ENCODE measurements around the gene RAB6A. TPM values are rescaled to one million over a fixed set of nuclear protein-coding genes. Genes with fewer than 3 reads are reported as not detected.
"Not testable (repeated sequence)": the region's sequence is repeated elsewhere in the genome, so short reads cannot be mapped to it uniquely, and the experiment has no call there.

Gene RAB6A
- total and polyA plus RNA-seq, 3 experiments from 2014 or later, result 66.9 to 125 (median 69.9) TPM

DNA sequence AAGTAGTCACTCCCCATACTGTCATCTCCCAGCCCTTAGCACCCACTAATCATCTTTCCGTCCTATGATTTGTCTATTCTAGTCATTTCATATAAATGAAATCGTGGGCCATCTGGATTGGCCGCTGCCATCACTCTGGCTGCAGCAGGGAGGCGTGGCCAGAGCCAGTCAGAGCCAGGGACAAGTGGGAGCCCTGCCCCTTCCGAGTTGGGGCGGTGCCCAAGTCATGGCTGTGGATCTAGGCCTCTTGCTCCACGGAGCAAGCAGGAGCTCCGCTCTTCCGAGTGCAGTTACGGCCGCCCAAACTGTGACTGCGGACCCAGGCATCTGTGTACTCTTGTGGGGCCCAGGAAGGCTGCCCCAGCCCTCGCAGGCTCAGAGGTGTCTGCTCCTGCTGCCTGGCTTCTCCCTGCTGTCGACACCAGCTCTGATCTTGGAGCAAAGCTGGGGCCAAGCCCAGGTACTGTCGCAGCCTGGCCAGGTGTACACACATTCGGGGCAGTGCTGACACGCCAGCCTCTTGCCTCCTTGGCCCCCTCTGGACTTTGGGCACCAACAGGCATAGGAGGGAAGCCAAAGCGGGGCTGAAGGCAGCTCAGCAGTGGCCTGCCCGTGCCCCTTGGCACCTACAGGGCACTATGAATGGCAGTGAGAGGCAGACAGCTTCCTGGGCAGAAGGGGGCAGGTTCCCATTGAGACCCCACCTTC, 35.2 kb upstream of the RAB6A start:
- H3K27me3 ChIP-seq (ENCODE audit: insufficient read depth, low read length, poor library complexity, severe bottlenecking), result no peaks in the 10 kb centered on the region
- Mint-ChIP-seq H3K4me1 (peaks cover 4 to 23% (median 13%) of the 10 kb centered on the region in 3 donors), H3K9me3 (no peaks in the 10 kb centered on the region), H3K4me3 (peak overlapping the region in 1 of 7 donors; percentile 11), H3K27ac (no peak overlapping the region), H3K27me3 (no peaks in the 10 kb centered on the region), H3K36me3 (peaks cover 0 to 33% (median 7%) of the 10 kb centered on the region in 3 donors)
- H3K9me3 ChIP-seq (ENCODE audit: low read length), result no peaks in the 10 kb centered on the region
- no peak overlapping the region for H3K27ac ChIP-seq (ENCODE audit: low read depth, low read length)
- no peaks in the 10 kb centered on the region for H3K4me1 ChIP-seq (ENCODE audit: insufficient read depth, low read length)
- ChIA-PET CTCF (no interaction called here), POLR2A (no interaction called here)
- no peak overlapping the region for H3K4me3 ChIP-seq (ENCODE audit: low read length)
- no peak for DNase-seq
- H3K36me3 ChIP-seq (ENCODE audit: insufficient read depth, low read length), result no peaks in the 10 kb centered on the region

- Histone ChIP-seq H3K27ac (ENCODE audit: low read depth, low read length) (no peak overlapping the region), H3K4me3 (ENCODE audit: low read length) (no peak overlapping the region), H3K4me1 (ENCODE audit: insufficient read depth, low read length) (peaks cover 6% of the 10 kb centered on the region), H3K9me3 (ENCODE audit: low read length) (no peaks in the 10 kb centered on the region), H3K27me3 (ENCODE audit: insufficient read depth, low read length, poor library complexity, severe bottlenecking) (no peaks in the 10 kb centered on the region), H3K36me3 (ENCODE audit: insufficient read depth, low read length) (no peaks in the 10 kb centered on the region)
- DNase-seq, result no peak
- ChIA-PET POLR2A (no interaction called here), CTCF (no interaction called here)
- Mint-ChIP-seq H3K27me3 (no peaks in the 10 kb centered on the region), H3K4me3 (no peak overlapping the region), H3K4me1 (peaks cover 16 to 40% (median 33%) of the 10 kb centered on the region in 3 donors), H3K36me3 (peaks cover 0 to 35% (median 3%) of the 10 kb centered on the region in 3 donors), H3K27ac (no peak overlapping the region), H3K9me3 (no peaks in the 10 kb centered on the region)
These were observed 31.7 kb upstream of the RAB6A start for GRCh38 chr11:73792584-73792983.

GRCh38 chr11:73789279-73789670, 28.4 kb upstream of the RAB6A start:
- peaks cover 19 to 44% (median 43%) of the 10 kb centered on the region in 3 donors for H3K4me1 Mint-ChIP-seq
- peak overlapping the region in 5 of 8 donors; percentile 72 to 99 (median 98) for H3K27ac Mint-ChIP-seq
- no peaks in the 10 kb centered on the region for H3K27me3 Mint-ChIP-seq
- Histone ChIP-seq H3K36me3 (ENCODE audit: insufficient read depth, low read length) (no peaks in the 10 kb centered on the region), H3K27ac (ENCODE audit: low read depth, low read length) (peak overlapping the region; percentile 86), H3K27me3 (ENCODE audit: insufficient read depth, low read length, poor library complexity, severe bottlenecking) (no peaks in the 10 kb centered on the region), H3K9me3 (ENCODE audit: low read length) (no peaks in the 10 kb centered on the region), H3K4me3 (ENCODE audit: low read length) (no peak overlapping the region), H3K4me1 (ENCODE audit: insufficient read depth, low read length) (peaks cover 12% of the 10 kb centered on the region)
- no peaks in the 10 kb centered on the region for H3K9me3 Mint-ChIP-seq
- H3K4me3 Mint-ChIP-seq, result peak overlapping the region; percentile 60 to 99 (median 97)
- ChIA-PET CTCF (no interaction called here), POLR2A (no interaction called here)
- H3K36me3 Mint-ChIP-seq, result peaks cover 0 to 25% (median 2%) of the 10 kb centered on the region in 3 donors
- no peak for DNase-seq

GRCh38 chr11:73787643-73788558, 27.0 kb upstream of the RAB6A start, which contains the start of gene MRPL48:
Gene MRPL48 (plus strand): TSS chr11:73787874. CDS start chr11:73787972, 98 bp downstream.
- Mint-ChIP-seq H3K27ac (peak within 1 kb of the TSS; percentile 94 to 99 (median 98)), H3K4me3 (peak within 1 kb of the TSS; percentile 94 to 100 (median 99)), H3K4me1 (peaks cover 16 to 40% (median 39%) of the 10 kb centered on the region in 3 donors), H3K9me3 (no peaks in the 10 kb centered on the region), H3K27me3 (no peaks in the 10 kb centered on the region), H3K36me3 (peaks cover 0 to 21% (median 0%) of the 10 kb centered on the region in 3 donors)
- CTCF ChIA-PET, result interaction anchor here (1.0 to 1.8 kb wide), 2 partner anchors 10 to 27 kb away, joined by 3 to 5 read pairs; partner anchors contain the start of gene RAB6A
- Histone ChIP-seq H3K4me3 (ENCODE audit: low read length) (peak within 1 kb of the TSS; percentile 97), H3K27ac (ENCODE audit: low read depth, low read length) (peak within 1 kb of the TSS; percentile 86), H3K27me3 (ENCODE audit: insufficient read depth, low read length, poor library complexity, severe bottlenecking) (no peaks in the 10 kb centered on the region), H3K4me1 (ENCODE audit: insufficient read depth, low read length) (peaks cover 12% of the 10 kb centered on the region), H3K36me3 (ENCODE audit: insufficient read depth, low read length) (no peaks in the 10 kb centered on the region), H3K9me3 (ENCODE audit: low read length) (no peaks in the 10 kb centered on the region)
- peak; percentile 73 to 89 (median 84) for DNase-seq
- POLR2A ChIA-PET, result interaction anchor here (0.7 to 1.8 kb wide), 6 partner anchors 8 to 1222 kb away, joined by 4 to 19 read pairs (median 10); partner anchors contain the start of genes C2CD3, NEU3 and RAB6A

DNA sequence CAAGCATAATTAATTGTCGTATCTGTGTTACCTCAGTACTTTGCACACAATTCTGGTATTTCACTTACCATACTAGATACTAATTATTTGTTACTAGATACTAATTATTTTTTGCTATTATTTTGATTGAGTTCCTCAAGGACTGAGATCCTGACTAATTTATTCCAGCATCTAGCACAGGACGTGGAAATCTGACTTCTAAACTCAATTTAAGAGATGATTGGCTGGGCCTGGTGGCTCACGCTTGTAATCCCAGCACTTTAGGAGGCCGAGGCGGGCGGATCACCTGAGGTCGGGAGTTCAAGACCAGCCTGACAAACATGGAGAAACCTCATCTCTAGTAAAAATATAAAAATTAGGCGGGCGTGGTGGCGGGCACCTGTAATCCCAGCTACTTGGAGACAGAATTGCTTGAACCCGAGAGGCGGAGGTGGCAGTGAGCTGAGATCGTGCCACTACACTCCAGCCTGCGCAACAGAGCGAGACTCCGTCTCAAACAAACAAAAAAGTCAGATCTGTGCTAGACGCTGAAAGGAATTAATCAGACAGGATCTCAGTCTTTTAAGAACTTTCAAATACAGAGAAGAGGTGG, 26.3 kb upstream of the RAB6A start:
- Histone ChIP-seq H3K36me3 (ENCODE audit: insufficient read depth, low read length) (no peaks in the 10 kb centered on the region), H3K27me3 (ENCODE audit: insufficient read depth, low read length, poor library complexity, severe bottlenecking) (no peaks in the 10 kb centered on the region), H3K9me3 (ENCODE audit: low read length) (no peaks in the 10 kb centered on the region), H3K27ac (ENCODE audit: low read depth, low read length) (peak overlapping the region; percentile 86), H3K4me1 (ENCODE audit: insufficient read depth, low read length) (peaks cover 12% of the 10 kb centered on the region), H3K4me3 (ENCODE audit: low read length) (peak overlapping the region; percentile 97)
- Mint-ChIP-seq H3K4me3 (peak overlapping the region; percentile 94 to 100 (median 99)), H3K4me1 (peaks cover 16 to 35% (median 34%) of the 10 kb centered on the region in 3 donors), H3K36me3 (peaks cover 0 to 15% (median 0%) of the 10 kb centered on the region in 3 donors), H3K9me3 (no peaks in the 10 kb centered on the region), H3K27me3 (peaks cover 0 to under 1% of the 10 kb centered on the region in 2 donors), H3K27ac (peak overlapping the region; percentile 94 to 99 (median 98))
- no peak for DNase-seq
- ChIA-PET POLR2A (interaction anchor here (1.6 to 1.8 kb wide), 2 partner anchors 8 to 26 kb away, joined by 11 to 19 read pairs; partner anchors contain the start of gene RAB6A), CTCF (interaction anchor here (1.8 kb wide), 1 partner anchor 27 kb away, joined by 5 read pairs; the partner anchor contains the start of gene RAB6A)

DNA sequence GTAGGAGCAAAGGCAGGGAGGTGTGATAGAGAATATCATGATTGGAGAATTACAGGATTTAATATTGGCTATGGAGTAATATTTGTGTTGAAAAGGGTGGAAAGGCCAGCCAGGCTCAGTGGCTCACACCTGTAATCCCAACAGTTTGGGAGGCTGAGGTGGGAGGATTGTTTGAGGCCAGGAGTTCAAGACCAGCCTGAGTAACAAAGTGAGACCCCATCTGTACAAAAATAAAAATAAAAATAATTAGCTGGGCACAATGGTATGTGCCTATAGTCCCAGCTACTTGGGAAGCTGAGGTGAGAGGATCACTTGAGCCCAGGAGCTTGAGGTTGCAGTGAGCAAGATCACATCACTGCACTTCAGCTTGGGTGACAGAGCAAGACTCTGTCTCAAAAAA, 24.6 kb upstream of the RAB6A start:
- CTCF ChIA-PET, result interaction anchor here (0.6 kb wide), 1 partner anchor 30 kb away, joined by 3 read pairs; no protein-coding TSS in a partner anchor
- H3K4me3 Mint-ChIP-seq, result peak overlapping the region in 2 of 7 donors; percentile 16 to 20

DNA sequence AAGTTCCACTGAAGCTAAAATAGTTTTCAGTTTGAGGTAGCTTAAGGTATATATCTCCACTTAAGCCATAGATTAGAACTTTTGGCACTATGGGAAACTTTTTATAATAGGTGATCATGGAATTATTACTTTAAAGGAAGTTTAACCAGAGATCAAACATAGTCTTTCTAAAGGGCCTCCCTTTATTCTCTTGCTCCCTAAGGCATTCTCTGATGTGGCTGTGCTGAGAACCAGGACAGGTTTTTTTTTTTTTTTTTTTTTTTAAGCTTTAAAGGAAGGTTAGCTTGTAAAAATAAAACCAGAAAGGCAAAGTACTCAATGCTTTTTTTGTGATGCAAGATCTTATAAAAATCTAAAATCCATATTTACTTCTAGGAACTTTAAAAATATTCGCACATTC, 23.9 kb upstream of the RAB6A start:
- H3K4me3 Mint-ChIP-seq, result no peak overlapping the region
- Histone ChIP-seq H3K27me3 (ENCODE audit: insufficient read depth, low read length, poor library complexity, severe bottlenecking) (no peaks in the 10 kb centered on the region), H3K4me3 (ENCODE audit: low read length) (no peak overlapping the region), H3K9me3 (ENCODE audit: low read length) (no peaks in the 10 kb centered on the region), H3K36me3 (ENCODE audit: insufficient read depth, low read length) (no peaks in the 10 kb centered on the region), H3K4me1 (ENCODE audit: insufficient read depth, low read length) (peaks cover 16% of the 10 kb centered on the region), H3K27ac (ENCODE audit: low read depth, low read length) (peak overlapping the region; percentile 48)
- CTCF ChIA-PET, result interaction anchor here (0.6 kb wide), 1 partner anchor 31 kb away, joined by 3 read pairs; no protein-coding TSS in a partner anchor
- H3K4me1 Mint-ChIP-seq, result peaks cover 16 to 33% (median 25%) of the 10 kb centered on the region in 3 donors
- no peaks in the 10 kb centered on the region for H3K9me3 Mint-ChIP-seq
- H3K27me3 Mint-ChIP-seq, result peaks cover 0 to 4% of the 10 kb centered on the region in 2 donors
- POLR2A ChIA-PET, result interaction anchor here (0.6 to 0.7 kb wide), 2 partner anchors 23 to 1467 kb away, joined by 3 read pairs; partner anchors contain the start of gene RAB6A
- peaks cover 0 to 8% (median 0%) of the 10 kb centered on the region in 3 donors for H3K36me3 Mint-ChIP-seq
- no peak for DNase-seq
- peak overlapping the region in 1 of 8 donors; percentile 41 for H3K27ac Mint-ChIP-seq

More for the DNA sequence above, 24.6 kb upstream of the RAB6A start:
- not testable (repeated sequence) for H3K9me3 Mint-ChIP-seq; H3K4me3 ChIP-seq (ENCODE audit: low read length); H3K27me3 ChIP-seq (ENCODE audit: insufficient read depth, low read length, poor library complexity, severe bottlenecking); H3K36me3 Mint-ChIP-seq; DNase-seq; H3K27me3 Mint-ChIP-seq; H3K9me3 ChIP-seq (ENCODE audit: low read length); H3K27ac ChIP-seq (ENCODE audit: low read depth, low read length); H3K36me3 ChIP-seq (ENCODE audit: insufficient read depth, low read length)
- H3K27ac Mint-ChIP-seq, result peak overlapping the region in 2 of 8 donors; percentile 41 to 64
- peaks cover 12% of the 10 kb centered on the region for H3K4me1 ChIP-seq (ENCODE audit: insufficient read depth, low read length)
- POLR2A ChIA-PET, result interaction anchor here (0.6 kb wide), 2 partner anchors 109 to 1468 kb away, joined by 3 read pairs; no protein-coding TSS in a partner anchor
- peaks cover 16 to 30% (median 23%) of the 10 kb centered on the region in 3 donors for H3K4me1 Mint-ChIP-seq

All from CD8-positive, alpha-beta memory T cell (primary cell).